ENCODE results near the gene ZNF385C. TPM values are rescaled to one million over a fixed set of nuclear protein-coding genes. Genes with fewer than 3 reads are reported as not detected.

ZNF385C gene
- total RNA-seq, 2 donors from 2014 or later: 0.13 to 0.27 TPM

DNA sequence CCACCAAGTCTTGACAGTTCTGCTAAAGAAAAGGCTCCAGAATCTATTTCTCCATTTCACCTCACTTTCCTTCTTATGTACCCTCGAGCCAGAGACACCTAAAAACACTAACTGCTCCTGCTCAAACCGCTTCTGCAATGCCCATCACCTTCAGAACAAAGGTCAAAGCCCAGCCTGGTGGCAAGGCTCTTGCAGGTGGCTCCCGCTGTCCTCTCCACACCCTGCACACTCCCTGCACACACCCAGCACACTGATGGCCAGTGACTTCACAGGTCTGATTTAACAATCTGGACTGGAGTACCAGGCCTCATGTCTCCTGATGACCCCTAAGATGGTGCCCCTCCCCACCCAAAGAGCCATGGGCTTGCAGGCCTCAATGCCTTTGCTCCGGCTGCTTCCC, 38.0 kb downstream of the ZNF385C start:
- no peak for DNase-seq
- ATAC-seq: no peak
- intact Hi-C loops (cut with DNase I): loop anchor here in 1 of 2 donors (5.0 kb wide), 1 partner anchor 33 kb away; no protein-coding TSS in a partner anchor

DNA sequence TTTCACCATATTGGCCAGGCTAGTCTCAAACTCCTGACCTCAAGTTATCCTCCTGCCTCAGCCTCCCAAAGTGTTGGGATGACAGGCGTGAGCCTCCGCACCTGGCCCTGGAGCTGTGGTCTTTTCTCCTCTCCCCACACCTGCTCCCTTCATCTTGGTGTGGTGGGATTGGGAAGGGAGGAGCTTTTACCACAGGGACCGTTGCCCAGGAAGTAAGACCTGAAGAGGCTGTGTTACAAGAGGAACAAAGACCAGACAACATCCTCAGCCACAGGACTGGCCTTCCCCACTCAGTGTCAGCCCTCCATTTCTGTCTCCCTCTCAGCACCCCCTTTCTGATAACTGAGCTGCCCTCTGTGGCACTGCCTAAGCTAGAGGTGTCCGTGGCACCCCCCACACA, 38.5 kb downstream of the ZNF385C start:
- DNase-seq (no peak), ATAC-seq (no peak)
- intact Hi-C loops (cut with DNase I): loop anchor here in 1 of 2 donors (5.0 kb wide), 1 partner anchor 33 kb away; no protein-coding TSS in a partner anchor

DNA sequence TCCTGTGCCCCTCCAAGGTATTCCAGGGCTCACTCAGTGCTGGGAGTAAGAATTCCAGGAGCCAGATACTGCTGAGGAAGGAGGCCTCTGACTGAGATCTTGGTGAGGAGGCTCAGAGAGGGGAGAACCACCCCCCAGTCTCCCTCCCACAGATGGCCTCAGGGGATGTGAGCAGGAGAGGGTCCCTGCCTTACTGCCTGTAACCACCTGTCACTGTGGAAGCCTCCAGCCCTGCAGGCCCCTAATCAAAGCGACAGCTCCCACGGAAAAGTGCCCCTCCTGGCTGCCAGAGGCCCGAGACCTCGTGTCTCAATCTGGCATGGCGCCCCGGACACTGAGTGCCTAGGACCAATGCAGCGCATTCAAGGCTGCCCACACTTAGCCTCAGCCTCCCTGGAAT, 40.2 kb downstream of the ZNF385C start:
- DNase-seq (no peak), ATAC-seq (no peak)
- intact Hi-C loops (cut with DNase I): no loop called here

DNA sequence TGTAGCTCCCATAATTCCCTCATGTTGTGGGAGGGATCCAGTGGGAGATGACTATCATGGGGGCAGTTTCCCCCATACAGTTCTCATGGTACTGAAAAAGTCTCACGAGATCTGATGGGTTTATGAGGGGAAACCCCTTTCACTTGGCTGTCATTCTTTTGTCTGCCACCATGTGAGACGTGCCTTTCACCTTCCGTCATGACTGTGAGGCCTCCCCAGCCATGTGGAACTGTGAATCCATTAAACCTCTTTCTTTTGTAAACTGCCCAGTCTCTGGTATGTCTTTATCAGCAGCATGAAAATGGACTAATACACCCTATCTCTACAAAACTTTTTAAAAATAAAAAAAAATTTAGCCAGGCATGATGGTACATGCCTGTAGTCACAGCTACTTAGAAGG, 41.6 kb downstream of the ZNF385C start:
- intact Hi-C loops (cut with DNase I): no loop called here
- no peak for ATAC-seq
- no peak for DNase-seq

DNA sequence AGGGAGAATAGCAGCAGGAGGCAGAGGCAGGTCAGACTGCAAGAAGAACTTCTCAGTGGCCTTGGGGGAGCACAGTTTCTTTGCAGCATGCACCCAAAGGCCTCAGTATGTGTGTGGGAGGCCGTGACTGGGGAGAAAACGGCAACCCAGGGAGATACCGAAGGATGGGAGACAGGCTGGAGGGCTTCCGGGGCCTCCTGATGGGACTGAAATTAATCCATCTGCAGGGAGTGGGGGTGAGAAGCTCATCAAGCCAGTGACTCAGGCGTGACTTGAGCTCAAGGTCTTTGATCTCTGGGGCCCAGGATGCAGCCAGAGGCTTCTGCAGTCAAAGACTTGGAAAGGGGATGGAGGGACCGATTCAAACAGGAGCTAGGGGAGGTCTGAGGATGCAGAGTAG, 42.8 kb downstream of the ZNF385C start:
- DNase-seq (no peak), ATAC-seq (no peak)
- intact Hi-C loops (cut with DNase I): no loop called here

DNA sequence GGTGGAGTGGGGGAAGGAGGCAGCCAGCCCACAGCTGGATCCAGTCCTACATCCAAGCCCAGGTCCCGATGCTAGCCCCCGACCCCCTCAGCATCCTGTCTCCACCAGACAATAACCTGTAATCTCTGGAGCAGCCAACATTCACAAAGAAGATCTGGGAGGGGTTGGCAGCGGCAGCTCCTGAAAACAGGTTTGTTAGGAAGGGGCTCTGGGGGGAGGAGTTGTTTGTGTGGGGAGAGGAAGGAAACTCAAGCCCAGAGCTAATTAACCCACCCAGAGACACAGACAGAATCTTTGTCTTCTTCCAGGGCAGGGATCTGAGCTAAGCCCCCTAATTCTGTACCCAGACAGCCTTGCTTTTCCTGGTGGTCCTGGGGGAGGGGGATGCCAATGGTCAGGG, 43.2 kb downstream of the ZNF385C start:
- ATAC-seq: no peak
- intact Hi-C loops (cut with DNase I): no loop called here
- no peak for DNase-seq

DNA sequence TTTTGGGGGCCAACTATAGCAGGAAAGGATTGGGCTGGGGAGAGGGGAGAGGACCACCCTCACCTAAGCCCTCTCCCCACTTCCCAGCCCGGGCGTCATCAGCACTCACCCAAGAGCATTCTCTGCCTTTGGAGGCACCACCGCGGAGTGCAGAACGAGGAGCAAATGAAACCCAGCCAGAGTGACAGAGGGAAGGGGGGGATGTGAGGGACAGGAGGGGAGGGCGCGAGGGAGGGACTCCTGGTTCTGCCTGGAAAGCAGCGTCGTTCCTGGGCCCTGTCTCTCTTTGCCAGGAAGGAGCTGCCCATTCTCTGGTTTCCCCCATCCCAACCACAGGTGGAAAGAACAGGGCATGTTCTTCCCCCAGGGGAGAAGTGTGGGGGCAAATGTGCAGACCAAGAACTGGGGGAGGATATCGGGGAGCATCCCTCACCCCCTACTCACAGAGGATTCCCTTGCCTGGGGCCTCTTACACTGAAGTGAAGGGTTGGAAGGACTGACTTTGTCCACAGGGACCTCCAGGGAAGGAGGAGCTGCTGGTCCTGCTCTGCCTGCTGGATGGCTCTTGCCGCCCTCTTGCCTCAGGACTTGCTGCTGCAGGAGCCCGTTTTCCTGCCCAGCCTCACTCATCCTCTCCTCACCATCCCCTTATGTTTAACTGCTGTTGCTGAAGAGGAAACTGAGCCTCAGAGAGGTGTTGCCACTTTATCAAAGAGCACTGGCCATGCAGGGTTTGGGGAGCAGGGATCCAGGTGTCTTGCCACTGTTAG, 44.4 kb downstream of the ZNF385C start:
- DNase-seq (no peak), ATAC-seq (no peak)
- intact Hi-C loops (cut with DNase I): no loop called here

DNA sequence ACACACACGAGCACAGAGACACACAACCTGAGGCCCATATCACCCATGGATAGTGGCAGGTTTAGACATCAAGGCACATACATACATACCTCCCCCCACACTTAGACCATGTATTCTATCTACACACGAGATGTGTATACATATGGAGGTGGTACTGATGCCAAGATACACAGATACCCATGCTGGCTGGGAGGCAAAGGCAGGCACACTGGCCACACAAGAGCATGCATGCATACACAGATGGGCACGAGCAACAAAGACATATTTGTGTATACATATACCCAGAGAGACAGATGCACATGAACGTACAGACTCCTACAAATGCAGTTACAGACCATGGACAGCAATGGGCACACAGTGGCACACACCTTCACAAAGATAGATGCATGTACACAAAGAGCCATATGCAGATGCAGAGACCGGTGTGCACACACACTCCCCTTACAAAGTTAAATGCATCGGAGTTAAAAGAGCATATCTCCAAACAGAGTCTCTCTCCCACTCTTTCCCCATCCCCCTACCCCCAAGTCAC, 45.9 kb downstream of the ZNF385C start:
- intact Hi-C loops (cut with DNase I): no loop called here
- DNase-seq (no peak), ATAC-seq (no peak)

DNA sequence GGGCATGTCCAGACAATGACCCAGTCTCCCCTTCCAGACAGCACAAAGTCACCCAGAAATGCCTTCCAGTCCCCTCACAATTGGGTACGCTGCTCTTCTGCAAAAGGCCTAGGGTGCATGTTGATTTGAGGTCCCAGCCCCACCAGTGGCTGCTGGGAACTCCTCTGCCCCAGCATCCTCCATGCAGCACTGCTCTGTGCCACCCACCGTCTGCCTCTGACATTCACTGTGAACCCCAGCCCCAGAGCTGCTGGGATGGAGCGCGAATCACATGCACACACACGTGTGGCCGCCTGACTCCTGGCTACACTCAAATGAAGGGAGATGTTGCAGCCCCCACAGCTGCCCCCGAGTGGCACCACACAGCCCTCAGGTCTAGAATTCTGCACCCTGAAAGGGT, 46.6 kb downstream of the ZNF385C start:
- intact Hi-C loops (cut with DNase I): no loop called here
- DNase-seq (no peak), ATAC-seq (no peak)

DNA sequence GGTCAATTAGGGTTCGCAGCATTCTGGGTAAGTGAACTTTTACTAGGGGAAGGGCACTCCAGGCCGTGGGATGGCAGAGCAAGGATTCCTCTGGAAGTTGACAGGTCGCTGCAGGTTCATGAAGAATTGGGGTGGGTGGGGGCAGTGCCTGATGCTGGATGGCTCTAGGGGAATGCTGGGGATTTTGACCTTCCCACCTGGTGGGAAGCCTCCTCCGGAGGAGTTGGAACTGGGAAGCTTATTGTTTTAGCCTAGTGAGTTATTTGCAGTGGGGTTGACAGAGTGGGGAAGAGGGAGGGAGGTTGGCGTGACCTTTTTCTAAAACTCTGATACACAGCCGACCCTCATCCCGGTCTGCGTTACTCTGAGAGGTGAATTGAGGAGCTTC, 47.3 kb downstream of the ZNF385C start:
- intact Hi-C loops (cut with DNase I): no loop called here
- ATAC-seq (no peak), DNase-seq (no peak)

DNA sequence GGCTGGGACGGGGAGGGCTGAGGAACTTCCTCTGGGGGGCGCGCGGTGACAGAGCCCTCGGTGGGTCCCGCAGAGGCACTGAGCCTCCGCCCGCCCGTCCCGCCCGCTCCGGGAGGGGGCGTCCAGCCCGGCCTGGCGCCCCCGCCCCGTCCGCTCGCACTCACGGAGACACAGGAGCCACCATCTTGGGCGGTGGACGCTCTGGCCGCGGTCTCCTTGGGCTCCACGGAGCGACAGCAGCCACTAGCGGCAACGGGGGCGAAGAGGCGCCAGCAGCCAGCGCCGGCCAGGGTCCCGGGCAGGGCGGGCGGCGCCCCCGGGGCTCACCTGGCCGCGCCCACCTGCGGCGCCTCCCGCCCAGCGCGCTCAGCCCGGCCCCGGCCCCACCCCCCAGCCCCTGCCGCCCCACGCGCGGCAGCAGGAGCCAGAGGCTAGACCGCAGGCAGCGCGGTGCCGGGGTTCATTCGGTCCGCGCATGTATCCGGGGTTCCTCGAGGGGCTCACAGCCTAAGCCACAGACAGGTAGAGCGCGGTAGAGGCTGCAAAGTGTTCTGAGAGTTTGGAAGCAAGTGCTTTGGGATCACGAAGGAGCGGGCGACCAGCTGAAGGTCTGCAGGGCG, 47.8 kb downstream of the ZNF385C start, which contains the start of gene C17orf113:
Gene C17orf113 (minus strand): TSS at position 209 of the 620 bp plus-strand sequence. CDS start 7,225 bp downstream, outside the sequence.
- peak; percentile 64 for DNase-seq
- ATAC-seq: peak; percentile 77 to 86
- intact Hi-C loops (cut with DNase I): no loop called here

DNA sequence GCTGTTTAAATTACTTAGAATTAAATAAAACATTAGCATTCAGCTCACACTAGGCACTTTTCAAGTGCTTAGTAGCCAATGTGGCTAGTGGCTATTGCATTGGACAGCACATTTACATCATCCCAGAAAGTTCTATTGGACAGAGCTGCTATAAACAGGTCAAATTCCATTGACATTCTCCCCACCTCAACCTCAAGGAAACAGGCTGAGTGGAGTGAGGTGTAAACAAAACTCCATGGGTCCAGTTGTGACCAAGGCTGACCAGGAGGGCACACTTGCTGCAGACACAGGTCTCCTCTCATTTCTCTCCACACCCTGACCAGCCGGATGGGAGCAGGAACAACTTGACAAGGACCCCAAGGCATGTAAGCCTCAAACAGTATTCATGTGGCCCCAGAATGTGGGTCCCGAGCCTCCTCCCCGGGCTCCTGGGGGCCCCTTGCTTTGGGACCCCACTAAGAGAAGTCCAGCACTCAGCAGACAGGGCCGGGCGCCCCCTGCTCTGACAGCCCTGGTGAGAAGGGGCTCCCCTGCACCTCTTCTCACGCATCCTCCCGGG, 48.4 kb downstream of the ZNF385C start:
- ATAC-seq: peak; percentile 7 to 9
- intact Hi-C loops (cut with DNase I): no loop called here
- DNase-seq: no peak

DNA sequence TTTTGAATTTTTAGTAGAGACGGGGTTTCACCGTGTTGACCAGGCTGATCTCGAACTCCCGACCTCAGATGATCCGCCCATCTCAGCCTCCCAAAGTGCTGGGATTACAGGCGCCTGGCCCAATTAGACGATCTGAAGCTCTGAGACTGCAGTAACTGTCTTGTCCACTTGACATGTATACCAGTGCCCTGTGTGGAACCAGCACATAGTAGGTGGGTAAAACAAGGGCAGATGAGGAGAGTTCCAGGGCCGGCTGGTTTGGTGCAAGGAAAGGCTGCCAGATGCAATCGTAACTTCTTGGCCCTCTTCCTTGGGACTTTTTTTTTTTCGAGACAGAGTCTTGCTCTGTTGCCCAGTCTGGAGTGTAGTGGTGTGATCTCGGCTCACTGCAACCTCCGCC, 50.9 kb downstream of the ZNF385C start:
- intact Hi-C loops (cut with DNase I): no loop called here
- no peak for DNase-seq
- no peak for ATAC-seq

DNA sequence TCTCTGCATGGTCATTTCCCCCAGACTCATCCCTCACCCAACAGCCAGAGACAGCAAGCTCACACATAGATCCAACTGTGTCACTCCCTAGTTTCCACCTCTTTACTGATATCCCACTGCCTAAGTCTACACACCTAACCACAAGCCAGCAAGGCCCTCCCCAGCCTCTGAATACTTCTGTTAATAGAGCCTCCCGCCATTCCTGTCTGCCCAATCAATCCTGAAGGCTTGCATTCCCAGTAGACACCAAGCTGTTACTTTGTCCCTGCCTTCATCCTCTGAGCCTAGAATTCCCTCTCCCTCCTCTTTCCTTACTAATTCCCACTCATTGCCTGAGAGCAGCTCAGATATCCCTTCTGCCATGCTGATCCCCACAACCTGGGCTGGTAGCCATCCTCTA, 52.6 kb downstream of the ZNF385C start:
- intact Hi-C loops (cut with DNase I): no loop called here
- DNase-seq: no peak
- ATAC-seq: no peak

DNA sequence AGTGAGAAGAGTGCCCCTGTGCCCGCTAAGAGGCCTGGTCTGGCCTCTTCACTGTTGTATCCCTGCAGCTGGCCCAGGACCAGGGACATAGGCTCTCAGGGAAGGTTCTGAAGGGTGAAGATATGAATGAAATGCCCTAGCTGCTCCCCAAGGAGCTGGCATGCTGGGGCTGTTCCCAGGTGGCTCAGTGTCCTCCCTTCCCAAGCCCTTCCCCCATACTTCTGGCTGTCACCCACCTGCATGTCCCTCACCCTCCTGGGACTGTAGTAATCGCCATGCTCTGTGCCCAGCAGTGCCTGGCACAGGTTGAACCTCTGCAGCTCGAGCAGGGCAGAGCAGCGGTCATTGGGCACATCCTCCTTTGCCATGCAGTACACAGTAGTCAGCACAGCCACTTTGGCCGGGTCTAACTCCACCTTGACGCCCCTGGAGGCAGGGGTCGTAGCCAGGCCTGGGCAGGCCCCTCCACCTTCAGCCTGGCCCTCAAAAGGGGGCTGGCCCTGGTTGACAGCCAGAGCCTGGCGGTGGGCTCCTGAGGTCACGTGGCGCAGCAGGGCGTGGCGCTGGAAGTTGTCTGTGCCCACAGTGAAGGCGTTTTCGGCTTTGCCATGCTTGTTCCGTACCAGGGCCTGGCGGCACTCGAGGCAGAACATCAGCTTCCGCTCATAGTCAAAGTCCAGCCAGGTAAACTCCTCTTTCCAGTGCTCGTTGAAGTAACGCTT, 55.5 kb downstream of the ZNF385C start:
- intact Hi-C loops (cut with DNase I): no loop called here
- no peak for ATAC-seq
- no peak for DNase-seq

DNA sequence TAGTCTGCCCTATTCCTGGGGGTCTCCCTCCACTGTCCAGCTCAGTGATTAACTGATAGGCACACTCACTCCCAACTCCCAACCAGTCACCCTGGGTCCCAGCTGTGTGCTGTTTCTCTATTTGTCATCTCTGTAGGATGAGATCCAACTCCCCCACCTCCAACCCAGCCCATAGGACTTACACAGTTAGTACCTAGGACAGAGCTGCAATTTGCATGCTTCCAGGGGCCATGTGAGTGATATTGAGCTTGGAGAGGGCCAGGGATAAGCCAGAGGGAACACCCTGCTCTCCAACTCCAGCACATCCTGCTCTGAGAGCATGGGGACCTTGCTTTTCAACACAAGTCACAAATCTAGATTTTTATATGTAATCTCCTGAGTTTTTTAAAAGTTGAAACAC, 56.7 kb downstream of the ZNF385C start:
- ATAC-seq: no peak
- intact Hi-C loops (cut with DNase I): no loop called here

DNA sequence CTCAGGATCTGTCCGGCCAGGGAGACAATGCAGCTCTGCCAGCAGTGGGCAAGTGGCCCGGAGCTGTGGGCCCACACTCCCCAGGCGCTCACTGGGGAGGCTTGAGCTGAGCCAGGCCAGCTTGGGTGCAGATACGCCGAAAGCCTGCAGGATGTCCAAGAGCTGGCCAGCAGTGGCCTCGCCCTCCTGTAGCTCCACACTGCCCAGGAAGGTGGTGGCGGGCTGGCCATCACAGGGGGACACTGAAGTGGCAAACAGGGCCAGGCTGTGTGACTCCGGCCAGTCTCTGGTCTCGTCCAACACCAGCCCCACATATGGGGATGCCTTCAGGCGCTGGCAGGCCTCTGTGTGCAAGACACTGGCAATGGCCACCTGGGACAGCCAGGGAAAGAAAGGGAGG, 57.5 kb downstream of the ZNF385C start:
- intact Hi-C loops (cut with DNase I): no loop called here
- ATAC-seq (peak in 1 of 2 donors; percentile 11), DNase-seq (no peak)

More for the DNA sequence above, 56.7 kb downstream of the ZNF385C start:
- DNase-seq: no peak

DNA sequence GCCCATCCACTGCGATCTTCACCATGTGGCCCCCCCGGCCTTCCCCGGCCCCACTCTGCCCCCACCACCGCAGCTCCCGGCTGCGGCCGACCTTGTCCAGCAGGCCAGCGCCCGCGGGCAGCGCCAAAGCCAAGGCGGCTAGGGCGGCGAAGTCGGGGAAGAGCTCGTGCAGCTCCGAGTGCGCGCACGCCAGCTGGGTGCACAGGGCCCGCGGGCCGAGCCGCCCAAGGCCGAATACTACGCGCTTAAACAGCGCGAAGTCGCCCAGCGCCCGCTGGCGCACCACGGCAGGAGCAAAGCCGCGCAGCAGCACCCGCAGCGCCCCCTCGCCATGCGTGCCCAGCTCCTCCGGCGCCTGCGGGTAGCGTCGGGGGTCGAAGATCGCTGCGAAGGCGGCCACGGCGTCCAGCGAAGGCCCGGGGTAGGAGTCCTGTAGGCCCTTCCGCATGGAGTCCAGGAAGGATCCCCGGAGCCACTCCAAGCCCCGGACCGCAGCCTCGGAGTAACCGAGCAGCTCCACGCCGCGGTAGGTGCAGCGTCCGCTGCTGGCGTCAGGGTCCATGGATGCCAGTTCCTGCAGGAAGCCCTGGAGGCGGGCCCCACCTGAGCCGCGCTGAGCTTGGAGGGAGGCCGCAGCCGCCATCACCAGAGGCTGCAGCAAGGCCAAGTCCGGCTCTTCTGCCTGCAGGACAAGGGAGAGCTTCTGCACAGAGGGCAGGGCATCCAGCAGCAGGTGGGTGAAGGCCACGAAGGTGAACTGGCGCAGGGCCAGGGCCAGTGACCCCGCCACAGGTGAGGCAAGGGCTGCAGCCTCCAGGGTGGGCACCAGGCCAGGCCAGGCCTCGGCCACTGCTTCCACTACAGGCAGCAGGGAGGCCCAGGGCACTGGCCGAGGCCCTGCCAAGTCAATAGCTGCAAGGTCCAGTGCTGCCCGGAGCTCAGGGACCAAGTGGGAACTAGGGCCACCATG, 58.2 kb downstream of the ZNF385C start:
- DNase-seq (no peak), ATAC-seq (peak; percentile 13 to 19)
- intact Hi-C loops (cut with DNase I): no loop called here

Measured in left cardiac atrium (tissue), 4 donors.